Peyer's patch (tissue), 4 donors: ENCODE measurements around the gene VSIG8. TPM values are rescaled to one million over a fixed set of nuclear protein-coding genes. Genes with fewer than 3 reads are reported as not detected.

Source experiments
- DNase-seq, 3 donors: peaks; one replicate each; pipeline ENCODE4 v3.0.0-alpha.2; 2017 to 2019
- H3K27ac ChIP-seq, 4 donors: fragments of 200-600 bp; sonication (generic); one replicate each; pipeline ENCODE4 v1.5.1; 2016 to 2019
- H3K27me3 ChIP-seq, 2 donors: fragments of 200-600 bp; sonication (generic); one replicate each; pipeline ENCODE4 v1.5.1; 2019
- H3K36me3 ChIP-seq, 3 donors: fragments of 200-600 bp; sonication (generic); one replicate each; pipeline ENCODE4 v1.5.1; 2016 to 2019
- H3K4me1 ChIP-seq, 4 donors: fragments of 200-600 bp; sonication (generic); one replicate each; pipeline ENCODE4 v1.5.1; 2016 to 2019
- H3K4me3 ChIP-seq, 4 donors: fragments of 200-600 bp; sonication (generic); 1 replicate in 3 of 4; 2 replicates in 1 of 4; pipeline ENCODE4 v1.5.1; 2016 to 2019; ENCODE audit warnings: mild to moderate bottlenecking in 1 of 4
- H3K9me3 ChIP-seq, 4 donors: fragments of 200-600 bp; sonication (generic); one replicate each; pipeline ENCODE4 v1.5.1; 2016 to 2019; ENCODE audit warnings: mild to moderate bottlenecking in 1 of 4
- CTCF ChIP-seq, 6 experiments: fragments of 450-650 bp in 4 of 6; fragments of 200-600 bp in 2 of 6; sonication (generic) in 1 of 6; IDR thresholded peaks; one replicate each; pipeline ENCODE4 v1.5.1; 2017 to 2019; ENCODE audit warnings: antibody characterized with exemption in 6 of 6, mild to moderate bottlenecking in 3 of 6, moderate library complexity in 1 of 6
- POLR2A ChIP-seq, 2 donors: fragments of 450-650 bp; IDR thresholded peaks; one replicate each; pipeline ENCODE4 v1.5.1; 2017; ENCODE audit warnings: antibody characterized with exemption in 2 of 2, mild to moderate bottlenecking in 2 of 2, moderate library complexity in 2 of 2
- total RNA-seq, 4 donors: library from RNA; depleted of rRNA; stranded (reverse); fragments of >200 nt; gene quantifications; one replicate each; pipeline ENCODE4 v1.1.0, GENCODE V29; 2016

The VSIG8 gene
- total RNA-seq, 4 donors from 2014 or later = 0.85 TPM; not detected in 3

GRCh38 chr1:159881622-159882526, 19.4 kb upstream of the VSIG8 start:
- Histone ChIP-seq H3K27ac (peak overlapping the region in 2 of 4 donors; percentile 10 to 18), H3K4me1 (peaks cover 0 to 13% (median 0%) of the 10 kb centered on the region in 4 donors), H3K27me3 (no peaks in the 10 kb centered on the region), H3K4me3 (no peak overlapping the region), H3K36me3 (no peaks in the 10 kb centered on the region), H3K9me3 (no peaks in the 10 kb centered on the region)
- peak; percentile 54 to 98 (median 96) for DNase-seq
- TF ChIP-seq POLR2A (IDR thresholded peaks at IDR 0.05) (no peak), CTCF (IDR thresholded peaks at IDR 0.05) (no peak)

GRCh38 chr1:159880430-159880829, 18.0 kb upstream of the VSIG8 start:
- no peak for TF ChIP-seq CTCF (IDR thresholded peaks at IDR 0.05)
- no peak for DNase-seq
- Histone ChIP-seq H3K27ac (no peak overlapping the region), H3K9me3 (no peaks in the 10 kb centered on the region), H3K4me1 (peaks cover 0 to 13% (median 0%) of the 10 kb centered on the region in 4 donors), H3K4me3 (no peak overlapping the region), H3K36me3 (no peaks in the 10 kb centered on the region), H3K27me3 (no peaks in the 10 kb centered on the region)

- H3K36me3 ChIP-seq = no peaks in the 10 kb centered on the region
- DNase-seq = no peak
- H3K27ac ChIP-seq = no peak overlapping the region
- H3K27me3 ChIP-seq = no peaks in the 10 kb centered on the region
- H3K9me3 ChIP-seq = no peaks in the 10 kb centered on the region
- peaks cover 0 to 13% (median 0%) of the 10 kb centered on the region in 4 donors for H3K4me1 ChIP-seq
- H3K4me3 ChIP-seq = no peak overlapping the region
- TF ChIP-seq POLR2A (IDR thresholded peaks at IDR 0.05) = no peak
- no peak for TF ChIP-seq CTCF (IDR thresholded peaks at IDR 0.05)
Observed at GRCh38 chr1:159879977-159880376, 17.5 kb upstream of the VSIG8 start.

- Histone ChIP-seq H3K4me3 (no peak overlapping the region), H3K27ac (no peak overlapping the region), H3K9me3 (no peaks in the 10 kb centered on the region), H3K4me1 (peaks cover 0 to 13% (median 0%) of the 10 kb centered on the region in 4 donors), H3K36me3 (no peaks in the 10 kb centered on the region), H3K27me3 (no peaks in the 10 kb centered on the region)
- DNase-seq = no peak
- no peak for TF ChIP-seq CTCF (IDR thresholded peaks at IDR 0.05)
- TF ChIP-seq POLR2A (IDR thresholded peaks at IDR 0.05) = no peak
Observed at GRCh38 chr1:159879136-159879535, 16.7 kb upstream of the VSIG8 start.

- no peak for DNase-seq
- Histone ChIP-seq H3K27me3 (no peaks in the 10 kb centered on the region), H3K9me3 (no peaks in the 10 kb centered on the region), H3K36me3 (no peaks in the 10 kb centered on the region), H3K4me3 (no peak overlapping the region), H3K27ac (no peak overlapping the region), H3K4me1 (peaks cover 0 to 13% (median 0%) of the 10 kb centered on the region in 4 donors)
- TF ChIP-seq POLR2A (IDR thresholded peaks at IDR 0.05) (no peak), CTCF (IDR thresholded peaks at IDR 0.05) (no peak)
Observed at GRCh38 chr1:159877695-159878444, 15.4 kb upstream of the VSIG8 start.
